Stimulated activated CD4-positive, alpha-beta T cell treated with anti-CD3 and anti-CD28 coated beads, TNF-alpha, amount 100 ng/mL, for 48 hours (primary cell): Measurements from ENCODE around the gene TENM3.

ENCODE experiments used
- DNase-seq, 3 donors: peaks; one replicate each; pipeline ENCODE4 v3.0.0-alpha.2; 2020; ENCODE audit warnings: low read depth in 3 of 3

TENM3 gene

DNA sequence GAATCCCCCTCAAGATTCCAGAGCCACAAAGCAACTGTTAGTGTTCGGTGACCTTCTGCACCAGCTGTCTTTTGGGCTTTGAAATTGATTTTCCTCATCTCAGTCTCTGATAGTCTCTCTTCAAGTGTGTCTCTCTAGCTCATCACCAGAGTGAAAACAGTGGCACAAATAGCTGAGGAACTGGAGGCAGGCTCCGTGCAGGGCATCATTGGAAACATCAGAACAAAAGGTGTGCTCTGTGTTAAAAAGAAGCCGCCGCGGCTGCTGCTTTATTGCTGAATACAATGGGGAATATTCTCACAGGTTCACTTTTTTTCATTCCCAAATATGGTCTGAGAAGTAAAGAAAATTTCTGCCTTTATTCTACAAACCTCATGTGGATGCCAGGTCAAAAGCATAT is 376.5 kb downstream of the TENM3 start:
- DNase-seq: no peak

GRCh38 chr4:182620111-182620980 is 377.1 kb downstream of the TENM3 start:
- DNase-seq: no peak

DNA sequence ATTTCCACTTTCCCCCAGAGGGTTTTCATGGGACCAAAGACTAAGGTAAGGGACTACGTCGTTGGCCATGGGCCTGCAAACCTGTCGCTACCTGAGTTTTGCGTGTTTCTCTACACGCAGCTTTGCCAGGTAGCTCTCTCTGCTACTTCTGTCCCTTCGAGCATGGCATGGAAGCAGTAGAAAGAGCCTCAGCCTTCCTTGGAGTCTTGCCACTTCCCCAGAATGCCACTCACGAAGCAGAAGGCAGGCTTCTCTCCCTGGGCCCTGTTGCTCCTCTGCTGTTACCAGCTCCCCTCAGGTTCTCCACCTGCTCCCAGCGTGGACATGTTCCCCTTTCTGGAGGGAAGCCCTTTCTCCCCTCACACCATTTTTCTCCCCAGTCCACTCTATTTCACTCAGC is 381.1 kb downstream of the TENM3 start:
- DNase-seq: no peak

DNA sequence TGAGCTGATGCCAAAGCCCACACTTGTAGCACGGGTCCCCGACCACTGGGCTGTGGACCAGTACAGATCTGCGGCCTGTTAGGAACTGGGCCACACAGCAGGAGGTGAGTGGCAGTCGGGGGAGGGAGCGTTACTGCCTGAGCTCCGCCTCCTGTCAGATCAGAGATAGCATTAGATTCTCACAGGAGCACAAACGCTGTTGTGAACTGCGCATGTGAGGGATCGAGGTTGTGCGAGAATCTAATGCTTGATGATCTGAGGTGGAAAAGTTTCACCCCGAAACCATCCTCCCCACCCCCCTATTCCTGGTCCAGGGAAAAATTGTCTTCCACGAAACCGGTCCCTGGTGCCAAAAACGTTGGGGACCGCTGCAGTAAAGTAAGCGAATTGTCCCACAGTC is 382.0 kb downstream of the TENM3 start:
- no peak for DNase-seq

DNA sequence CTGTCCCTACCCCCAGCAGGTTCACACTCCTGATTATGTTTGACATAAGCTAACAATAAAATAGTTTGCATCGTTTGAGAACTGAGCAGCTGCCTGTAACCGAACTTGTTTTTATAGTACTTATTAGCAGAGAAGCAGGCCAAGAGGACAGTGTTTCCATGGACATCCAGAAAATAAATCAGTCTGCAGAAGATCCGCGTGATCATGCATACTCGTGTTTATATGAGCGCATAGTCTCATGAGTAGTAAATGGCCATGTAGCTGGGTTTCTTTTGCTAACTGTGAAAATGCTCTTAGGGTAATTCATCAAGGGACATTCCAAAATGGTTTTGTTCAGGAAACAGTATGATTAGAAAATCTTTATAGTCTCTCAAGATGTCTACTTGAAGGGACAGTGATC is 384.8 kb downstream of the TENM3 start:
- DNase-seq: no peak

- DNase-seq: no peak
Observed at GRCh38 chr4:182628544-182628943, 385.3 kb downstream of the TENM3 start.

DNA sequence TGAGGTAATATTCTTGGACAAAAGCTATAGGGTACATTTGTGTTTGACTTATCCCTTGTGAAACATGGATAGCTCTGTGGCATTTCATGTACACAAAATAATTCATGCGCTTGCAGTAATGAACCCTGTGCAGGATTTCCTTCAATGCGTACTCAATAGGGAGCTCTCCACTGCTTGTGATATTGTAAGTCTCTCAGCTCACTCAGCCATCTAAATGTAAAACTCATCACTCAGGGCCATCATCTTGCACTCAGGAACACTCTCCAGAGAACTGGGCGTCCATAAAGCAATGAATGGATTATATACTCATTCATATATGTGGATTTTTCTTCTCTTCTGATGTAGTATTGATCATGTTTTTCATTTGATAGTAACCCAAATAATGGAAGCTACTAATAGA is 385.9 kb downstream of the TENM3 start:
- no peak for DNase-seq

GRCh38 chr4:182640491-182640890 is 397.3 kb downstream of the TENM3 start:
- no peak for DNase-seq

GRCh38 chr4:182640932-182641331 is 397.7 kb downstream of the TENM3 start:
- DNase-seq: no peak

- no peak for DNase-seq
Observed at GRCh38 chr4:182642831-182643230, 399.6 kb downstream of the TENM3 start.

DNA sequence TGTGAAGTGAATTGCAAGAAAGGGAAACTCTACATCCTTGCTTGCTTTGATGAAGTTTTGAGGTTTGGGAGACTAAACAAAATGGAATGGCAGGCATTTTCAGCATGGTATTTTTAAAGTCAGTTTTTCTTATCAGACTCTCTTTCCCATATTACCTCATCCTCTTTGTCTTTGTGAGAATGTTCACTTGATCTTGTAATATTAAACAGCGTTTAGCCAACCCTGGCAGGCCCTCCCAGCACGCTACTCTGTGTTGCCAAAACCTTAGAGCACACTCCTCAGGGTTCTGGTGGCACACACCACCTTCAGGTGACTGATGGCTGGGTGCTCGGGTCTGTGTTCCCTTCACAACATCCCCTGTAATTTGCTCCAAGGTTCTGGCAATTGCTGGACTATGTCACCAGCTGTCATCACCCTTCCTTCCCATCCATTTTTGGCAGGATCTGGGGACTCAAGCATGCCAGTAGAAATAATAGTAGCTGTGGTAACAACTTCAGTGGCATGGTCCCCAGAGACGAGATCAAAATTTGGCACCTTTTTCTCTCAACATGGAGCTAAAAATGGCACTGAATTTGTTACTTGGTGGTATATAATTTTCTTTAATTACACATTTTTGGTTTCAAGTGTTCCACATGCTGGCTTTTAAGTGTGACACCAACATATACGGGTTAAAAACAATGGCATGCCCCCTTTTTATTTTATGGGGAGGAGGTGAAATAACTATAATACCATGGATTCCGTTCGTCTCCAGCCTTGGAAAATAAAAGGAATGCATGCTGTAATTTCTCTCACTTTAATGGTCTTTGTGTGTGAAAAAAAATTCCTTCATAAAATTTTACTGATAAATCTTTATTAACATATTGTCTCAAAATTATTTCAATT is 400.8 kb downstream of the TENM3 start:
- no peak for DNase-seq

- DNase-seq: no peak
Observed at GRCh38 chr4:182644683-182645050, 401.5 kb downstream of the TENM3 start.

- DNase-seq: no peak
Observed at GRCh38 chr4:182645511-182645910, 402.3 kb downstream of the TENM3 start.

DNA sequence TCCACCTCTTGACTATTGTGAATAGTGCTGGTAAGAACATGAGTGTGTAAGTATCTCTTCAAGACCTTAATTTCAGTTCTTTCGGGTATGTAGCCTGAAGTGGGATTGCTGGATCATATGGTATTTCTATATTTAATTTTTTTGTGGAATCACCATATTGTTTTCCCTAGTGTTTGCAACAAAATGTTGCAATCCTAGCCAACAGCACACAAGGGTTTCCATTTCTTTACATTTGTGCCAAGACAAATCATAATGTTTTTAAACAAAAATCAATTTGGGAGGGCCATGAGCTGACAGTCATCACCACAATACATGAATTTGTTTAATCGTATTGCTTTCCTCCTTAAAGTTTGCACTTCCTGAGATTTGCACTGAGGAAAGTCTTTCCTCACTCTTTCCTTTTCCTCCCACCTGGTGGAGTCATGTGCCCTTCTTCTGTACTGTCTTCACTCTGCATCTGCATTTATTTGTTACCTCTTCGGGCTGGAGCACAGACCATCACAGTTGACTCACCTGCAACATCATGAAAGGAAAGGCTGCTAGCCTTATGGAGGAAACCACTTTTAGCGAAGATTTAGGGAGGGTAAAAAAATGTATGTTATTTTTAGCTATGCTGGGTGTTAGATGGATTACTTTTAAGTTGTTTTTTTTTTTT is 404.6 kb downstream of the TENM3 start:
- DNase-seq: no peak

GRCh38 chr4:182648766-182649165 is 405.6 kb downstream of the TENM3 start:
- no peak for DNase-seq

- no peak for DNase-seq
Observed at GRCh38 chr4:182649698-182650477, 406.7 kb downstream of the TENM3 start.

- DNase-seq: no peak
Observed at GRCh38 chr4:182653596-182653995, 410.4 kb downstream of the TENM3 start.

GRCh38 chr4:182655340-182655739 is 412.1 kb downstream of the TENM3 start:
- DNase-seq: no peak

DNA sequence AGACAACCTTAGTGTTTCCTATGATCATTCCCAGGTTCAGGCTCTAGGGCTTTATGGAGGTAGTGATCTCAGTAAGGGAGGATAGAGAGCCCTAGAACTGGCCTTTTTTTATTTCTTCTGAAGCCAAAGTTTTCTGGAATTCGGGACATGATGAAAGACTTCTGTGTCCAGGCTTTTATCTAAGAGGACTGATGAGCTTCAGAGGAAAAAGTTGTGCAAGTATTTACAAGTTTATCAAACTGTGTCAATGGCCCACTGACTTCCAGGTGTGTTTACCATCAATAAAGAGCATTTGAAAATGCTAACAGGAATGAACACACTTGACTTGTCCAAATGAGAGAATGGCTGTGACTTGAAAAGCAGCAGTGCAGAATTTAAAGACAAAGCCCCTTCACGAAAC is 419.3 kb downstream of the TENM3 start:
- no peak for DNase-seq

- DNase-seq: no peak
Observed at GRCh38 chr4:182671231-182671630, 428.0 kb downstream of the TENM3 start.

DNA sequence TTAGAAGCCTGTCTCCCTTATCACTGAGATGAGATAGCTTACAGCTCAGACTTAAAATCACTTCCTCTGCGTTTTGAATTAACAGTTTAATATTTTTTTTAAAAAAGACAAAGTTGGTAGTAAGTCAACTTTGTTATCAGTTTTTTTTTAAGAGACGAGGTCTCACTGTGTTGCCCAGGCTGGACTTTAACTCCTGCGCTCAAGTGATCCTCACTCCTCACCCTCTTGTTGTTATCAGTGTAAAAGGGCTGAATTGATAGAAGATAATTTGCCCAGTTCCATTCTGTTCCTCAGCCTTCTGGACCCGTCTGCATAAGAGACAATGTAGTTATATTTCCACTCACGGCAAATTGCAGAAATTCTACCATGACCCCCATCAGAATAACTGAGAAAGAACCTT is 428.5 kb downstream of the TENM3 start:
- DNase-seq: no peak

DNA sequence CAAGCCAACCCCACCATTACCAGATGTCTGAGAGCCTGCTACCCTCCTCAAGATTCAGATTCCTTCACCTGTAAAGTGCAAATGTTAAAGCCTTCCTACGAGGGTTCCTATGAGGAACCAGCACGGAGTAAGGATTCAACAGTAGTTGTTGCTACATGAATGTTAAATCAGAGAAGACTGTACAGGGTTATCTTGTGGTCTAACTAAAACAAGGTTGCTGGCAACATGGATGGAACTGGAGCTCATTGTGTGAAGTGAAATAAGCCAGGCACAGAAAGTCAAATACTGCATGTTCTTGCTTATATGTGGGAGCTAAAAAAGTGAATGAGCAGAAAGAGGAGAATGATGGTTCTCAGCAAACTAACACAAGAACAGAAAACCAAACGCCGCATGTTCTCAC is 435.4 kb downstream of the TENM3 start:
- no peak for DNase-seq
